ENCODE measurements around the gene CBFA2T3. TPM values are rescaled to one million over a fixed set of nuclear protein-coding genes. Genes with fewer than 3 reads are reported as not detected.
A peak's percentile ranks its signal among the peaks of the same experiment; 100 is the strongest.
"Not testable (repeated sequence)": the region's sequence is repeated elsewhere in the genome, so short reads cannot be mapped to it uniquely, and the experiment has no call there.

The CBFA2T3 gene
- total RNA-seq, 2 experiments from 2014 or later, result not detected

- Mint-ChIP-seq H3K4me3 (no peak overlapping the region), H3K27me3 (ENCODE audit: low read depth) (no peaks in the 10 kb centered on the region), H3K27ac (no peak overlapping the region), H3K4me1 (ENCODE audit: low read depth) (peaks cover 10% of the 10 kb centered on the region), H3K9me3 (no peaks in the 10 kb centered on the region), H3K36me3 (ENCODE audit: low read depth) (no peaks in the 10 kb centered on the region)
- intact Hi-C loops (cut with micrococcal nuclease), result loop anchor here (5.0 kb wide), 1 partner anchor 106 kb away; no protein-coding TSS in a partner anchor
- no peak for DNase-seq
- CTCF ChIA-PET, result interaction anchor here (0.9 kb wide), 1 partner anchor 20 kb away, joined by 3 read pairs; no protein-coding TSS in a partner anchor
Measured at GRCh38 chr16:88922826-88923410, 54.1 kb downstream of the CBFA2T3 start.

- Mint-ChIP-seq H3K36me3 (ENCODE audit: low read depth) (no peaks in the 10 kb centered on the region), H3K27me3 (ENCODE audit: low read depth) (no peaks in the 10 kb centered on the region), H3K9me3 (no peaks in the 10 kb centered on the region), H3K4me1 (ENCODE audit: low read depth) (peaks cover 10% of the 10 kb centered on the region), H3K27ac (no peak overlapping the region), H3K4me3 (no peak overlapping the region)
- intact Hi-C loops (cut with micrococcal nuclease), result loop anchor here (5.0 kb wide), 1 partner anchor 105 kb away; no protein-coding TSS in a partner anchor
- CTCF ChIA-PET, result no interaction called here
- no peak for DNase-seq
Measured at GRCh38 chr16:88922114-88922825, 54.7 kb downstream of the CBFA2T3 start.

GRCh38 chr16:88921591-88921990 is 55.4 kb downstream of the CBFA2T3 start:
- peak; percentile 49 for DNase-seq
- Mint-ChIP-seq H3K4me3 (no peak overlapping the region), H3K36me3 (ENCODE audit: low read depth) (no peaks in the 10 kb centered on the region), H3K4me1 (ENCODE audit: low read depth) (peaks cover 10% of the 10 kb centered on the region), H3K27ac (no peak overlapping the region), H3K27me3 (ENCODE audit: low read depth) (no peaks in the 10 kb centered on the region), H3K9me3 (no peaks in the 10 kb centered on the region)
- intact Hi-C loops (cut with micrococcal nuclease), result loop anchor here (5.0 kb wide), 1 partner anchor 104 kb away; no protein-coding TSS in a partner anchor
- CTCF ChIA-PET, result no interaction called here

GRCh38 chr16:88920618-88921590 is 56.1 kb downstream of the CBFA2T3 start:
- intact Hi-C loops (cut with micrococcal nuclease), result loop anchor here (5.0 kb wide), 1 partner anchor 104 kb away; no protein-coding TSS in a partner anchor
- Mint-ChIP-seq H3K9me3 (no peaks in the 10 kb centered on the region), H3K4me3 (no peak overlapping the region), H3K27me3 (ENCODE audit: low read depth) (no peaks in the 10 kb centered on the region), H3K27ac (peak overlapping the region; percentile 39), H3K36me3 (ENCODE audit: low read depth) (no peaks in the 10 kb centered on the region), H3K4me1 (ENCODE audit: low read depth) (peaks cover 10% of the 10 kb centered on the region)
- peak; percentile 66 for DNase-seq
- CTCF ChIA-PET, result no interaction called here

GRCh38 chr16:88919936-88920335 is 57.1 kb downstream of the CBFA2T3 start:
- intact Hi-C loops (cut with micrococcal nuclease), result loop anchor here (5.0 kb wide), 1 partner anchor 103 kb away; no protein-coding TSS in a partner anchor
- Mint-ChIP-seq H3K9me3 (no peaks in the 10 kb centered on the region), H3K4me3 (no peak overlapping the region), H3K4me1 (ENCODE audit: low read depth) (peaks cover 10% of the 10 kb centered on the region), H3K27ac (no peak overlapping the region), H3K36me3 (ENCODE audit: low read depth) (no peaks in the 10 kb centered on the region), H3K27me3 (ENCODE audit: low read depth) (no peaks in the 10 kb centered on the region)
- DNase-seq, result no peak
- CTCF ChIA-PET, result no interaction called here

GRCh38 chr16:88918896-88919295 is 58.1 kb downstream of the CBFA2T3 start:
- H3K36me3 Mint-ChIP-seq (ENCODE audit: low read depth); H3K27ac Mint-ChIP-seq; DNase-seq; CTCF ChIA-PET; intact Hi-C loops (cut with micrococcal nuclease); H3K4me3 Mint-ChIP-seq; H3K27me3 Mint-ChIP-seq (ENCODE audit: low read depth); H3K9me3 Mint-ChIP-seq; H3K4me1 Mint-ChIP-seq (ENCODE audit: low read depth): not testable (repeated sequence)

GRCh38 chr16:88917915-88918627 is 58.9 kb downstream of the CBFA2T3 start:
- intact Hi-C loops (cut with micrococcal nuclease), result no loop called here
- H3K27ac Mint-ChIP-seq, result no peak overlapping the region
- CTCF ChIA-PET, result no interaction called here

GRCh38 chr16:88917146-88917914 is 59.7 kb downstream of the CBFA2T3 start:
- Mint-ChIP-seq H3K4me1 (ENCODE audit: low read depth) (peaks cover 10% of the 10 kb centered on the region), H3K4me3 (no peak overlapping the region), H3K27me3 (ENCODE audit: low read depth) (no peaks in the 10 kb centered on the region), H3K9me3 (no peaks in the 10 kb centered on the region), H3K27ac (no peak overlapping the region), H3K36me3 (ENCODE audit: low read depth) (no peaks in the 10 kb centered on the region)
- intact Hi-C loops (cut with micrococcal nuclease), result no loop called here
- CTCF ChIA-PET, result no interaction called here
- no peak for DNase-seq

More at GRCh38 chr16:88917915-88918627, 58.9 kb downstream of the CBFA2T3 start:
- H3K4me3 Mint-ChIP-seq, result no peak overlapping the region
- DNase-seq, result no peak
- no peaks in the 10 kb centered on the region for H3K36me3 Mint-ChIP-seq (ENCODE audit: low read depth)
- H3K4me1 Mint-ChIP-seq (ENCODE audit: low read depth), result peaks cover 10% of the 10 kb centered on the region
- H3K9me3 Mint-ChIP-seq, result no peaks in the 10 kb centered on the region
- H3K27me3 Mint-ChIP-seq (ENCODE audit: low read depth), result no peaks in the 10 kb centered on the region

GRCh38 chr16:88915639-88916327 is 61.2 kb downstream of the CBFA2T3 start:
- H3K27me3 Mint-ChIP-seq (ENCODE audit: low read depth), result no peaks in the 10 kb centered on the region
- no peaks in the 10 kb centered on the region for H3K9me3 Mint-ChIP-seq
- no peaks in the 10 kb centered on the region for H3K36me3 Mint-ChIP-seq (ENCODE audit: low read depth)
- H3K27ac Mint-ChIP-seq, result no peak overlapping the region
- intact Hi-C loops (cut with micrococcal nuclease), result no loop called here
- no peak overlapping the region for H3K4me3 Mint-ChIP-seq
- H3K4me1 Mint-ChIP-seq (ENCODE audit: low read depth), result peaks cover 2% of the 10 kb centered on the region
- DNase-seq, result no peak
- CTCF ChIA-PET, result no interaction called here

GRCh38 chr16:88914750-88915368 is 62.1 kb downstream of the CBFA2T3 start:
- Mint-ChIP-seq H3K4me1 (ENCODE audit: low read depth) (no peaks in the 10 kb centered on the region), H3K9me3 (no peaks in the 10 kb centered on the region), H3K27ac (no peak overlapping the region), H3K4me3 (no peak overlapping the region), H3K36me3 (ENCODE audit: low read depth) (no peaks in the 10 kb centered on the region), H3K27me3 (ENCODE audit: low read depth) (no peaks in the 10 kb centered on the region)
- intact Hi-C loops (cut with micrococcal nuclease), result no loop called here
- CTCF ChIA-PET, result no interaction called here
- DNase-seq, result no peak

GRCh38 chr16:88913870-88914269 is 63.1 kb downstream of the CBFA2T3 start:
- no peaks in the 10 kb centered on the region for H3K27me3 Mint-ChIP-seq (ENCODE audit: low read depth)
- DNase-seq, result no peak
- H3K4me3 Mint-ChIP-seq, result no peak overlapping the region
- no peak overlapping the region for H3K27ac Mint-ChIP-seq
- H3K4me1 Mint-ChIP-seq (ENCODE audit: low read depth), result no peaks in the 10 kb centered on the region
- H3K9me3 Mint-ChIP-seq, result no peaks in the 10 kb centered on the region
- intact Hi-C loops (cut with micrococcal nuclease), result no loop called here
- CTCF ChIA-PET, result no interaction called here
- H3K36me3 Mint-ChIP-seq (ENCODE audit: low read depth), result no peaks in the 10 kb centered on the region
